ENCODE results near the gene ANKIB1. TPM values are rescaled to one million over a fixed set of nuclear protein-coding genes. Genes with fewer than 3 reads are reported as not detected.
"Not testable (repeated sequence)": the region's sequence is repeated elsewhere in the genome, so short reads cannot be mapped to it uniquely, and the experiment has no call there.

ANKIB1 gene
- total RNA-seq, 2 donors from 2014 or later: 38.9 to 41.5 TPM

- Histone ChIP-seq H3K9ac (ENCODE audit: low read depth in 2 of 2, low read length in 2 of 2) (no peak overlapping the region), H3K27me3 (no peaks in the 10 kb centered on the region), H3K9me3 (no peaks in the 10 kb centered on the region), H3K4me1 (no peaks in the 10 kb centered on the region), H3K4me3 (no peak overlapping the region), H3K27ac (no peak overlapping the region), H3K36me3 (no peaks in the 10 kb centered on the region)
- intact Hi-C loops (cut with DNase I): no loop called here
- DNase-seq: no peak
- no peak for TF ChIP-seq CTCF (IDR thresholded peaks at IDR 0.05)
Measured at GRCh38 chr7:92354214-92354613, 108.4 kb downstream of the ANKIB1 start.

- H3K27ac ChIP-seq: no peak overlapping the region
- H3K4me3 ChIP-seq: no peak overlapping the region
- no peak for TF ChIP-seq CTCF (IDR thresholded peaks at IDR 0.05)
Measured at GRCh38 chr7:92356406-92356805, 110.6 kb downstream of the ANKIB1 start.

GRCh38 chr7:92357260-92357659, 111.5 kb downstream of the ANKIB1 start:
- H3K4me1 ChIP-seq: no peaks in the 10 kb centered on the region
- TF ChIP-seq CTCF (IDR thresholded peaks at IDR 0.05): no peak
- intact Hi-C loops (cut with DNase I): no loop called here
- H3K4me3 ChIP-seq: no peak overlapping the region
- no peaks in the 10 kb centered on the region for H3K9me3 ChIP-seq
- H3K27ac ChIP-seq: no peak overlapping the region
- H3K9ac ChIP-seq (ENCODE audit: low read depth in 2 of 2, low read length in 2 of 2): no peak overlapping the region
- no peaks in the 10 kb centered on the region for H3K27me3 ChIP-seq
- DNase-seq: no peak
- H3K36me3 ChIP-seq: no peaks in the 10 kb centered on the region

More at GRCh38 chr7:92356406-92356805, 110.6 kb downstream of the ANKIB1 start:
- Histone ChIP-seq H3K4me1 (no peaks in the 10 kb centered on the region), H3K36me3 (no peaks in the 10 kb centered on the region), H3K9ac (ENCODE audit: low read depth in 2 of 2, low read length in 2 of 2) (no peak overlapping the region), H3K9me3 (no peaks in the 10 kb centered on the region), H3K27me3 (no peaks in the 10 kb centered on the region)
- no peak for DNase-seq
- intact Hi-C loops (cut with DNase I): no loop called here

- H3K27me3 ChIP-seq; H3K36me3 ChIP-seq; H3K4me1 ChIP-seq; DNase-seq; H3K27ac ChIP-seq; H3K9me3 ChIP-seq; H3K9ac ChIP-seq (ENCODE audit: low read depth in 2 of 2, low read length in 2 of 2); H3K4me3 ChIP-seq; intact Hi-C loops (cut with DNase I): not testable (repeated sequence)
Measured at GRCh38 chr7:92359179-92359578, 113.4 kb downstream of the ANKIB1 start.

DNA sequence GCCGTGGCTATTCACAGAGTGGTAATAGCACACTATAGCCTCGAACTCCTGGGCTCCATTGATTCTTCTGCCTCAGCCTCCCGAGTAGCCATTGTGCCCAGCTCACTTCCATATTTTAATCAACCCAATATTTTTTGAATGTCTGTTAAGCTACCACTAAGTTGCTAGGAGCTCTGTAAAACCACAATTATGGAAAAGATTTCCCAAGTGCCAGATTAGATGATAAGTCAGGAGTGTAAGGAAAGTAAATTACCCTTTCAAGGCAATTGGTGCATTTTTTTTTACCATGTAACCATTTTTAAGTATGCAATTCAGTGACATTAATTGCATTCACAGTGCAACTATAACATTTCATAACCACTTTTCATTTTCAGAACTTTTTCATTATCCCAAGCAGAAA, 114.0 kb downstream of the ANKIB1 start:
- DNase-seq: no peak
- Histone ChIP-seq H3K27me3 (no peaks in the 10 kb centered on the region), H3K4me1 (no peaks in the 10 kb centered on the region), H3K36me3 (no peaks in the 10 kb centered on the region), H3K9me3 (no peaks in the 10 kb centered on the region), H3K9ac (ENCODE audit: low read depth in 2 of 2, low read length in 2 of 2) (no peak overlapping the region), H3K4me3 (no peak overlapping the region), H3K27ac (no peak overlapping the region)
- intact Hi-C loops (cut with DNase I): no loop called here
- no peak for TF ChIP-seq CTCF (IDR thresholded peaks at IDR 0.05)

DNA sequence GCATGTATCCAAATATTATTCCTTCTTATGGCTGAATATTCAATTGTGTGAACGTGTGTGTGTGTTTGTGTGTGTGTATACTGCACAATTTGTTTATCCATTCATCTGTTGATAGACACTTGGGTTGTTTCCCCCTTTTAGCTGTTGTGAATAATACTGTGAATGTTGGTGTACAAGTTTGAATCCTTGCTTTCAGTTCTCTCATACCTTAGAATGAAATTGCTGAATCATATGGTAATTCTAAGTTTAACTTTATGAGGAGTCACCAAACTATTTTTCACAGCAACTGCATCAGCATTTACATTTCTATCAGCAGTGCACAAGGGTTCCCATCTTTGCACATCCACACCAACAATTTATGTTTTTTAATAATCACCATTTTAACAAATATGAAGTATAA, 114.6 kb downstream of the ANKIB1 start:
- H3K27me3 ChIP-seq: no peaks in the 10 kb centered on the region
- no peak for DNase-seq

More for the DNA sequence above, 114.6 kb downstream of the ANKIB1 start:
- TF ChIP-seq CTCF (IDR thresholded peaks at IDR 0.05): no peak
- intact Hi-C loops (cut with DNase I): no loop called here
- Histone ChIP-seq H3K9ac (ENCODE audit: low read depth in 2 of 2, low read length in 2 of 2) (no peak overlapping the region), H3K9me3 (no peaks in the 10 kb centered on the region), H3K36me3 (no peaks in the 10 kb centered on the region), H3K4me1 (no peaks in the 10 kb centered on the region), H3K4me3 (no peak overlapping the region), H3K27ac (no peak overlapping the region)

All from colonic mucosa (tissue), 4 donors.